GM23248 (cell line): ENCODE data around the gene LMF2.

Experiments used
- EZH2 ChIP-seq: fragments of 200-600 bp; sonication (generic); IDR thresholded peaks from 2 replicates; pipeline ENCODE4 v1.6.1; 2018; ENCODE audit warnings: antibody characterized with exemption, mild to moderate bottlenecking; ENCODE audit not compliant: insufficient read depth, poor library complexity, severe bottlenecking
- EZH2phosphoT487 ChIP-seq: fragments of 200-600 bp; sonication (generic); IDR thresholded peaks from 2 replicates; pipeline ENCODE4 v1.6.1; 2018; ENCODE audit warnings: antibody characterized with exemption, moderate library complexity, mild to moderate bottlenecking, low read depth; ENCODE audit not compliant: insufficient read depth

- TF ChIP-seq EZH2phosphoT487, result no peak
- no peak for TF ChIP-seq EZH2
These were observed 43.8 kb upstream of the LMF2 start for GRCh38 chr22:50551160-50551752.
